ENCODE data around the gene MAP2K7. TPM values are rescaled to one million over a fixed set of nuclear protein-coding genes. Genes with fewer than 3 reads are reported as not detected.
A peak's percentile ranks its signal among the peaks of the same experiment; 100 is the strongest.

MAP2K7 gene
- total RNA-seq, 4 donors from 2014 or later, result 11.9 to 125 (median 20.9) TPM

GRCh38 chr19:7942981-7943443 lies 39.3 kb downstream of the MAP2K7 start:
- no peaks in the 10 kb centered on the region for H3K9me3 ChIP-seq
- peak overlapping the region; percentile 90 to 98 (median 96) for H3K27ac ChIP-seq
- in situ Hi-C loops (cut with MboI; ENCODE audit: low pct_ligation_motif_present in 1 of 4, low pct_unique_long_range_greater_than_20kb in 1 of 4, low sequenced_read_pairs in 3 of 4) (loop anchor here in 2 of 4 donors (10.0 kb wide), 1 partner anchor 312 kb away; no protein-coding TSS in a partner anchor), intact Hi-C loops (cut with DNase I; ENCODE audit: low total_unique reads) (no loop called here)
- no peak for DNase-seq
- TF ChIP-seq POLR2AphosphoS5 (IDR thresholded peaks at IDR 0.05), result no peak
- no peak for TF ChIP-seq EP300 (IDR thresholded peaks at IDR 0.05; ENCODE audit: low read depth)
- TF ChIP-seq POLR2A (IDR thresholded peaks at IDR 0.05), result no peak
- no peak for TF ChIP-seq CTCF (IDR thresholded peaks at IDR 0.05)
- H3K4me1 ChIP-seq, result peaks cover 5 to 26% (median 12%) of the 10 kb centered on the region in 4 donors
- H3K36me3 ChIP-seq, result peaks cover 0 to 14% (median 7%) of the 10 kb centered on the region in 4 donors
- 1 to 3% methylated on average over 23 to 33 of the region's 33 CpGs for WGBS, 2 donors (ENCODE audit: low coverage in 1 of 2)
- no peaks in the 10 kb centered on the region for H3K27me3 ChIP-seq
- peak overlapping the region; percentile 68 to 93 (median 80) for H3K4me3 ChIP-seq

GRCh38 chr19:7943444-7944176 lies 39.9 kb downstream of the MAP2K7 start, which contains the start of gene TIMM44:
Gene TIMM44 (minus strand): TSS chr19:7943666. CDS start chr19:7943651, 15 bp downstream.
- Histone ChIP-seq H3K27me3 (no peaks in the 10 kb centered on the region), H3K27ac (peak within 1 kb of the TSS; percentile 90 to 98 (median 96)), H3K9me3 (no peaks in the 10 kb centered on the region), H3K4me1 (peaks cover 5 to 26% (median 12%) of the 10 kb centered on the region in 4 donors), H3K4me3 (peak within 1 kb of the TSS; percentile 68 to 93 (median 80)), H3K36me3 (peaks cover 0 to 13% (median 6%) of the 10 kb centered on the region in 4 donors)
- intact Hi-C loops (cut with DNase I; ENCODE audit: low total_unique reads) (no loop called here), in situ Hi-C loops (cut with MboI; ENCODE audit: low pct_ligation_motif_present in 1 of 4, low pct_unique_long_range_greater_than_20kb in 1 of 4, low sequenced_read_pairs in 3 of 4) (loop anchor here in 2 of 4 donors (10.0 kb wide), 1 partner anchor 311 kb away; no protein-coding TSS in a partner anchor)
- DNase-seq, result peak; percentile 99
- TF ChIP-seq EP300 (IDR thresholded peaks at IDR 0.05; ENCODE audit: low read depth) (no peak), POLR2A (IDR thresholded peaks at IDR 0.05) (peak; percentile 86), POLR2AphosphoS5 (IDR thresholded peaks at IDR 0.05) (peak; percentile 60 to 89 (median 88))
- 1% methylated on average over 52 of the region's 56 CpGs; no CpG with 5 or more reads in 1 of the 2 donors for WGBS, 2 donors (ENCODE audit: low coverage in 1 of 2)

- in situ Hi-C loops (cut with MboI; ENCODE audit: low pct_ligation_motif_present in 1 of 4, low pct_unique_long_range_greater_than_20kb in 1 of 4, low sequenced_read_pairs in 3 of 4) (loop anchor here in 2 of 4 donors (10.0 kb wide), 1 partner anchor 311 kb away; no protein-coding TSS in a partner anchor), intact Hi-C loops (cut with DNase I; ENCODE audit: low total_unique reads) (no loop called here)
- WGBS, 2 donors (ENCODE audit: low coverage in 1 of 2), result 28 to 66% methylated on average over 5 to 18 of the region's 18 CpGs
- Histone ChIP-seq H3K36me3 (peaks cover 0 to 13% (median 6%) of the 10 kb centered on the region in 4 donors), H3K27me3 (no peaks in the 10 kb centered on the region), H3K9me3 (no peaks in the 10 kb centered on the region), H3K4me3 (peak overlapping the region; percentile 30 to 68 (median 51)), H3K4me1 (peaks cover 5 to 26% (median 12%) of the 10 kb centered on the region in 4 donors), H3K27ac (peak overlapping the region; percentile 85 to 98 (median 94))
- DNase-seq, result peak; percentile 91
- TF ChIP-seq EP300 (IDR thresholded peaks at IDR 0.05; ENCODE audit: low read depth), result no peak
- TF ChIP-seq CTCF (IDR thresholded peaks at IDR 0.05), result peak; percentile 89 to 98 (median 94)
These were observed 40.6 kb downstream of the MAP2K7 start for GRCh38 chr19:7944177-7944761.

GRCh38 chr19:7947939-7948338 lies 44.3 kb downstream of the MAP2K7 start:
- peaks cover 0 to 7% (median under 1%) of the 10 kb centered on the region in 4 donors for H3K4me1 ChIP-seq
- H3K27me3 ChIP-seq, result no peaks in the 10 kb centered on the region
- DNase-seq, result no peak
- H3K36me3 ChIP-seq, result no peaks in the 10 kb centered on the region
- no peak overlapping the region for H3K4me3 ChIP-seq
- H3K27ac ChIP-seq, result no peak overlapping the region
- intact Hi-C loops (cut with DNase I; ENCODE audit: low total_unique reads) (loop anchor here (5.0 kb wide), 1 partner anchor 34 kb away; no protein-coding TSS in a partner anchor), in situ Hi-C loops (cut with MboI; ENCODE audit: low pct_ligation_motif_present in 1 of 4, low pct_unique_long_range_greater_than_20kb in 1 of 4, low sequenced_read_pairs in 3 of 4) (loop anchor here in 2 of 4 donors (10.0 kb wide), 1 partner anchor 307 kb away; no protein-coding TSS in a partner anchor)
- WGBS, 2 donors (ENCODE audit: low coverage in 1 of 2), result 91 to 94% methylated on average over 3 of the region's 4 CpGs
- H3K9me3 ChIP-seq, result no peaks in the 10 kb centered on the region
- TF ChIP-seq EP300 (IDR thresholded peaks at IDR 0.05; ENCODE audit: low read depth) (no peak), POLR2A (IDR thresholded peaks at IDR 0.05) (no peak), POLR2AphosphoS5 (IDR thresholded peaks at IDR 0.05) (no peak), CTCF (IDR thresholded peaks at IDR 0.05) (no peak)

All from transverse colon (tissue), 4 donors.